ENCODE measurements around the gene MAG.

Gene MAG

GRCh38 chr19:35248310-35249145 is 43.4 kb upstream of the MAG start, which contains the start of gene LSR (continued):
- TF ChIP-seq ZNF112 (tag by site-specific recombination; IDR thresholded peaks at IDR 0.05) = no peak
- no peak for TF ChIP-seq ZNF48 (tag by site-specific recombination; IDR thresholded peaks at IDR 0.05)
- TF ChIP-seq OSR2 (tag by site-specific recombination; IDR thresholded peaks at IDR 0.05) = no peak
- TF ChIP-seq ZNF366 (tag by site-specific recombination; conservative IDR thresholded peaks at IDR 0.05) = no peak
- no peak for TF ChIP-seq ZNF175 (tag by site-specific recombination; IDR thresholded peaks at IDR 0.05)
- no peak for TF ChIP-seq ZNF510 (tag by site-specific recombination; IDR thresholded peaks at IDR 0.05; ENCODE audit: insufficient replicate concordance)
- peak; percentile 95 for TF ChIP-seq KLF1 (tag by site-specific recombination; IDR thresholded peaks at IDR 0.05)
- TF ChIP-seq ZNF423 (tag by site-specific recombination; IDR thresholded peaks at IDR 0.05) = peak; percentile 89
- TF ChIP-seq BCL11B (tag by site-specific recombination; IDR thresholded peaks at IDR 0.05; ENCODE audit: low read depth) = peak; percentile 36; the same call in 1 of the 2 replicates
- TF ChIP-seq, protein P1, sequence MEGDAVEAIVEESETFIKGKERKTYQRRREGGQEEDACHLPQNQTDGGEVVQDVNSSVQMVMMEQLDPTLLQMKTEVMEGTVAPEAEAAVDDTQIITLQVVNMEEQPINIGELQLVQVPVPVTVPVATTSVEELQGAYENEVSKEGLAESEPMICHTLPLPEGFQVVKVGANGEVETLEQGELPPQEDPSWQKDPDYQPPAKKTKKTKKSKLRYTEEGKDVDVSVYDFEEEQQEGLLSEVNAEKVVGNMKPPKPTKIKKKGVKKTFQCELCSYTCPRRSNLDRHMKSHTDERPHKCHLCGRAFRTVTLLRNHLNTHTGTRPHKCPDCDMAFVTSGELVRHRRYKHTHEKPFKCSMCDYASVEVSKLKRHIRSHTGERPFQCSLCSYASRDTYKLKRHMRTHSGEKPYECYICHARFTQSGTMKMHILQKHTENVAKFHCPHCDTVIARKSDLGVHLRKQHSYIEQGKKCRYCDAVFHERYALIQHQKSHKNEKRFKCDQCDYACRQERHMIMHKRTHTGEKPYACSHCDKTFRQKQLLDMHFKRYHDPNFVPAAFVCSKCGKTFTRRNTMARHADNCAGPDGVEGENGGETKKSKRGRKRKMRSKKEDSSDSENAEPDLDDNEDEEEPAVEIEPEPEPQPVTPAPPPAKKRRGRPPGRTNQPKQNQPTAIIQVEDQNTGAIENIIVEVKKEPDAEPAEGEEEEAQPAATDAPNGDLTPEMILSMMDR (tag by site-specific recombination; IDR thresholded peaks at IDR 0.05) = peak; percentile 97
- peak; percentile 13; the same call in 1 of the 2 replicates for TF ChIP-seq ZNF704 (tag by site-specific recombination; IDR thresholded peaks at IDR 0.05)
- TF ChIP-seq ZNF184 (tag by site-specific recombination; IDR thresholded peaks at IDR 0.05) = no peak; the same call in 1 of the 2 replicates
- peak; percentile 62 for TF ChIP-seq EGR2 (tag by site-specific recombination; IDR thresholded peaks at IDR 0.05; ENCODE audit: low read depth)
- TF ChIP-seq, protein P2, sequence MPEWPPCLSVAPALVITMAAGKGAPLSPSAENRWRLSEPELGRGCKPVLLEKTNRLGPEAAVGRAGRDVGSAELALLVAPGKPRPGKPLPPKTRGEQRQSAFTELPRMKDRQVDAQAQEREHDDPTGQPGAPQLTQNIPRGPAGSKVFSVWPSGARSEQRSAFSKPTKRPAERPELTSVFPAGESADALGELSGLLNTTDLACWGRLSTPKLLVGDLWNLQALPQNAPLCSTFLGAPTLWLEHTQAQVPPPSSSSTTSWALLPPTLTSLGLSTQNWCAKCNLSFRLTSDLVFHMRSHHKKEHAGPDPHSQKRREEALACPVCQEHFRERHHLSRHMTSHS (tag by site-specific recombination; IDR thresholded peaks at IDR 0.05) = peak; percentile 72
- TF ChIP-seq ZNF544 (tag by site-specific recombination; IDR thresholded peaks at IDR 0.05) = 0 out of 2 replicates have a peak, but pooled peaks have one; percentile 12
- no peak for TF ChIP-seq ZNF768 (tag by site-specific recombination; IDR thresholded peaks at IDR 0.05)
- peak; percentile 64; the same call in 1 of the 2 replicates for TF ChIP-seq ZNF133 (tag by site-specific recombination; IDR thresholded peaks at IDR 0.05)
- no peak for TF ChIP-seq HOXA7 (CRISPR knock-in tag; IDR thresholded peaks at IDR 0.05; ENCODE audit: borderline replicate concordance)
- peak; percentile 97 for TF ChIP-seq GLIS2 (tag by site-specific recombination; IDR thresholded peaks at IDR 0.05)
- TF ChIP-seq ZNF660 (tag by site-specific recombination; IDR thresholded peaks at IDR 0.05) = peak; percentile 87
- peak; percentile 97 for TF ChIP-seq ZSCAN5A (tag by site-specific recombination; IDR thresholded peaks at IDR 0.05)
- peak; percentile 94 for TF ChIP-seq SP7 (tag by site-specific recombination; IDR thresholded peaks at IDR 0.05)
- TF ChIP-seq, protein P3, sequence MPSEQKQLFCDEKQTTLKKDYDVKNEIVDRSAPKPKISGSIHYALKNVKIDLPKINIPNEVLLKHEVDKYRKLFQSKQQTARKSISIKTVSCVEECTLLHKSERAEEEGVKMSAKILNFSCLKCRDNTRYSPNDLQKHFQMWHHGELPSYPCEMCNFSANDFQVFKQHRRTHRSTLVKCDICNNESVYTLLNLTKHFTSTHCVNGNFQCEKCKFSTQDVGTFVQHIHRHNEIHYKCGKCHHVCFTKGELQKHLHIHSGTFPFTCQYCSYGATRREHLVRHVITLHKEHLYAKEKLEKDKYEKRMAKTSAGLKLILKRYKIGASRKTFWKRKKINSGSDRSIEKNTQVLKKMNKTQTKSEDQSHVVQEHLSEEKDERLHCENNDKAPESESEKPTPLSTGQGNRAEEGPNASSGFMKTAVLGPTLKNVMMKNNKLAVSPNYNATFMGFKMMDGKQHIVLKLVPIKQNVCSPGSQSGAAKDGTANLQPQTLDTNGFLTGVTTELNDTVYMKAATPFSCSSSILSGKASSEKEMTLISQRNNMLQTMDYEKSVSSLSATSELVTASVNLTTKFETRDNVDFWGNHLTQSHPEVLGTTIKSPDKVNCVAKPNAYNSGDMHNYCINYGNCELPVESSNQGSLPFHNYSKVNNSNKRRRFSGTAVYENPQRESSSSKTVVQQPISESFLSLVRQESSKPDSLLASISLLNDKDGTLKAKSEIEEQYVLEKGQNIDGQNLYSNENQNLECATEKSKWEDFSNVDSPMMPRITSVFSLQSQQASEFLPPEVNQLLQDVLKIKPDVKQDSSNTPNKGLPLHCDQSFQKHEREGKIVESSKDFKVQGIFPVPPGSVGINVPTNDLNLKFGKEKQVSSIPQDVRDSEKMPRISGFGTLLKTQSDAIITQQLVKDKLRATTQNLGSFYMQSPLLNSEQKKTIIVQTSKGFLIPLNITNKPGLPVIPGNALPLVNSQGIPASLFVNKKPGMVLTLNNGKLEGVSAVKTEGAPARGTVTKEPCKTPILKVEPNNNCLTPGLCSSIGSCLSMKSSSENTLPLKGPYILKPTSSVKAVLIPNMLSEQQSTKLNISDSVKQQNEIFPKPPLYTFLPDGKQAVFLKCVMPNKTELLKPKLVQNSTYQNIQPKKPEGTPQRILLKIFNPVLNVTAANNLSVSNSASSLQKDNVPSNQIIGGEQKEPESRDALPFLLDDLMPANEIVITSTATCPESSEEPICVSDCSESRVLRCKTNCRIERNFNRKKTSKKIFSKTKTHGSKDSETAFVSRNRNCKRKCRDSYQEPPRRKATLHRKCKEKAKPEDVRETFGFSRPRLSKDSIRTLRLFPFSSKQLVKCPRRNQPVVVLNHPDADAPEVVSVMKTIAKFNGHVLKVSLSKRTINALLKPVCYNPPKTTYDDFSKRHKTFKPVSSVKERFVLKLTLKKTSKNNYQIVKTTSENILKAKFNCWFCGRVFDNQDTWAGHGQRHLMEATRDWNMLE (tag by site-specific recombination; conservative IDR thresholded peaks at IDR 0.05; ENCODE audit: low read depth) = peak; percentile 77; the same call in 1 of the 2 replicates
- TF ChIP-seq ZNF548 (tag by site-specific recombination; IDR thresholded peaks at IDR 0.05) = 0 out of 2 replicates have a peak, but pooled peaks have one; percentile 9
- no peak for TF ChIP-seq ZNF404 (tag by site-specific recombination; IDR thresholded peaks at IDR 0.05)
- TF ChIP-seq, protein P4, sequence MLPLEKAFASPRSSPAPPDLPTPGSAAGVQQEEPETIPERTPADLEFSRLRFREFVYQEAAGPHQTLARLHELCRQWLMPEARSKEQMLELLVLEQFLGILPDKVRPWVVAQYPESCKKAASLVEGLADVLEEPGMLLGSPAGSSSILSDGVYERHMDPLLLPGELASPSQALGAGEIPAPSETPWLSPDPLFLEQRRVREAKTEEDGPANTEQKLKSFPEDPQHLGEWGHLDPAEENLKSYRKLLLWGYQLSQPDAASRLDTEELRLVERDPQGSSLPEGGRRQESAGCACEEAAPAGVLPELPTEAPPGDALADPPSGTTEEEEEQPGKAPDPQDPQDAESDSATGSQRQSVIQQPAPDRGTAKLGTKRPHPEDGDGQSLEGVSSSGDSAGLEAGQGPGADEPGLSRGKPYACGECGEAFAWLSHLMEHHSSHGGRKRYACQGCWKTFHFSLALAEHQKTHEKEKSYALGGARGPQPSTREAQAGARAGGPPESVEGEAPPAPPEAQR (tag by site-specific recombination; IDR thresholded peaks at IDR 0.05) = peak; percentile 36
- no peak for TF ChIP-seq ZNF426 (tag by site-specific recombination; IDR thresholded peaks at IDR 0.05)
- TF ChIP-seq, protein P5, sequence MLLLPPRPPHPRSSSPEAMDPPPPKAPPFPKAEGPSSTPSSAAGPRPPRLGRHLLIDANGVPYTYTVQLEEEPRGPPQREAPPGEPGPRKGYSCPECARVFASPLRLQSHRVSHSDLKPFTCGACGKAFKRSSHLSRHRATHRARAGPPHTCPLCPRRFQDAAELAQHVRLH (tag by site-specific recombination; IDR thresholded peaks at IDR 0.05) = peak; percentile 100
